Spinal cord (tissue), 10 donors: ENCODE results near the gene RAP1GDS1. TPM values are rescaled to one million over a fixed set of nuclear protein-coding genes. Genes with fewer than 3 reads are reported as not detected.
"Not testable (repeated sequence)": the region's sequence is repeated elsewhere in the genome, so short reads cannot be mapped to it uniquely, and the experiment has no call there.

Experiments used
- DNase-seq, 6 donors: peaks; one replicate each; pipeline versions ENCODE4 v3.0.0 to v3.0.0-alpha.2; 2013 to 2015; ENCODE audit warnings: low spot score in 6 of 6, low read depth in 4 of 6
- H3K27ac ChIP-seq: one replicate; pipeline ENCODE4 v1.5.1; 2013; ENCODE audit warnings: low read depth, low read length, control low read depth
- H3K27me3 ChIP-seq: one replicate; pipeline ENCODE4 v1.6.1; 2013; ENCODE audit warnings: low read length; ENCODE audit not compliant: control insufficient read depth, insufficient read depth
- H3K36me3 ChIP-seq: one replicate; pipeline ENCODE4 v1.6.1; 2013; ENCODE audit warnings: low read length; ENCODE audit not compliant: control insufficient read depth, insufficient read depth
- H3K4me1 ChIP-seq: one replicate; pipeline ENCODE4 v1.6.1; 2013; ENCODE audit warnings: low read length; ENCODE audit not compliant: control insufficient read depth, insufficient read depth
- H3K4me3 ChIP-seq: one replicate; pipeline ENCODE4 v1.5.1; 2013; ENCODE audit warnings: low read depth, low read length, control low read depth
- H3K9me3 ChIP-seq: one replicate; pipeline ENCODE4 v1.6.1; 2013; ENCODE audit warnings: low read length; ENCODE audit not compliant: control insufficient read depth, insufficient read depth
- WGBS: methylation state at CpG from one replicate; pipeline ENCODE4 v1.1.5; 2013; ENCODE audit warnings: missing lambda C conversion rate; ENCODE audit not compliant: insufficient coverage; 5-methylcytosine and 5-hydroxymethylcytosine counted together
- polyA plus RNA-seq, 2 donors: library from polyadenylated mRNA; unstranded; fragments of 120-200 nt; gene quantifications; one replicate each; pipeline ENCODE4 v1.2.1, GENCODE V29; 2013; ENCODE audit not compliant: insufficient read length in 2 of 2
- total RNA-seq, 2 donors: library from RNA; depleted of rRNA in 1 of 2; stranded (reverse); fragments of 120-200 nt in 1 of 2; fragments of >200 nt in 1 of 2; gene quantifications; one replicate each; pipeline versions ENCODE4 v1.2.3 to v1.2.4, GENCODE V29; 2013 to 2014
- donor health status: healthy.

The RAP1GDS1 gene
- total and polyA plus RNA-seq, 4 donors = 67.3 to 182 (median 105) TPM

GRCh38 chr4:98368000-98368399, 106.8 kb downstream of the RAP1GDS1 start:
- WGBS = no CpG with 5 or more reads among the region's 3 CpGs
- not testable (repeated sequence) for H3K36me3 ChIP-seq, H3K4me1 ChIP-seq, H3K4me3 ChIP-seq, H3K27me3 ChIP-seq, DNase-seq, H3K9me3 ChIP-seq, H3K27ac ChIP-seq

- WGBS = no CpG with 5 or more reads among the region's 3 CpGs
- H3K27me3 ChIP-seq = no peaks in the 10 kb centered on the region
- peaks cover 4% of the 10 kb centered on the region for H3K36me3 ChIP-seq
- no peak overlapping the region for H3K27ac ChIP-seq
- H3K9me3 ChIP-seq = peaks cover 7% of the 10 kb centered on the region
- DNase-seq = no peak
- H3K4me3 ChIP-seq = no peak overlapping the region
- no peaks in the 10 kb centered on the region for H3K4me1 ChIP-seq
These were observed 108.1 kb downstream of the RAP1GDS1 start for GRCh38 chr4:98369322-98369721.

DNA sequence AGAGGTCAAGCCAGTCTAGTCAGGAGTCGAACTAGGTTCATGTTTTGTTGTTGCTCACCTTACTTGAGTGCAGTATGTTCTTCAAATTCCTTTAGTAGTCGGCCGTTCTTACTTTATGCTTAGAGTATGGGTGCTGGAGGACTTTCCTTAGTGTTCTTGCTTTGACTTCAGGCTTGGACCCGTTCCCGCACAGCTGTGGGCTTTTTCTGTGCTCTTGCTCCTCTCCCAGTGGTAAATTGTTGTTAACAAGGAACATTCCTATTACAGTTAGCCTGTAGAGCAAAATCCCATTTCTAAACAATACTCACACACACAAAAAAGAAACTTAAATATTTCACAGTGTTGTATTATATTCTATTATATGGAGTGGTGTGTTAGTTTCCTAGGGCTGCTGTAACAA, 113.5 kb downstream of the RAP1GDS1 start:
- Histone ChIP-seq H3K4me1 (no peaks in the 10 kb centered on the region), H3K36me3 (no peaks in the 10 kb centered on the region), H3K4me3 (no peak overlapping the region), H3K27ac (no peak overlapping the region), H3K27me3 (no peaks in the 10 kb centered on the region), H3K9me3 (no peaks in the 10 kb centered on the region)
- no peak for DNase-seq
- no CpG with 5 or more reads among the region's 5 CpGs for WGBS

DNA sequence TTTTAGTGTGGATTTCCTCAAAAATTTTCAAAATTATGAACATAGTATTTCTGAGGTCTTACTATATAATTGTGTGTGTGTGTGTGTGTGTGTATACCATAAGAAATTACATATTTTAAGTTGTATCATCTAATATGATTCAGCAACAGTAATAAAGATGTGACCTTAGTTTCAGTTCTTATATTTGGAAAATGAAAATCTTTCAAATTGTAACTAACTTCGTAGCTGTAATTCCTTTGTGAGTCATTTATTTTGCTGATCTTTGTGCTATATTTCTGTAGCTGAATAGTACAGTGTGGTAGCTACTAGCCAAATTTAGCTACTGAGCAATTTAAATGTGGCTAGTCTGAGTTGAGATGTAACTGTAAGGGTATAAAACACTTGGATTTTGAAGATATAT, 116.4 kb downstream of the RAP1GDS1 start:
- 100% methylated on average over 1 of the region's 1 CpG for WGBS
- no peaks in the 10 kb centered on the region for H3K27me3 ChIP-seq
- no peaks in the 10 kb centered on the region for H3K36me3 ChIP-seq
- no peak overlapping the region for H3K27ac ChIP-seq
- no peaks in the 10 kb centered on the region for H3K9me3 ChIP-seq
- H3K4me1 ChIP-seq = no peaks in the 10 kb centered on the region
- no peak overlapping the region for H3K4me3 ChIP-seq
- no peak for DNase-seq

- Histone ChIP-seq H3K36me3 (no peaks in the 10 kb centered on the region), H3K4me3 (no peak overlapping the region), H3K4me1 (no peaks in the 10 kb centered on the region), H3K9me3 (no peaks in the 10 kb centered on the region), H3K27ac (no peak overlapping the region), H3K27me3 (no peaks in the 10 kb centered on the region)
- no CpG with 5 or more reads among the region's 2 CpGs for whole genome bisulfite sequencing
- no peak for DNase-seq
These were observed 120.1 kb downstream of the RAP1GDS1 start for GRCh38 chr4:98381306-98381705.

DNA sequence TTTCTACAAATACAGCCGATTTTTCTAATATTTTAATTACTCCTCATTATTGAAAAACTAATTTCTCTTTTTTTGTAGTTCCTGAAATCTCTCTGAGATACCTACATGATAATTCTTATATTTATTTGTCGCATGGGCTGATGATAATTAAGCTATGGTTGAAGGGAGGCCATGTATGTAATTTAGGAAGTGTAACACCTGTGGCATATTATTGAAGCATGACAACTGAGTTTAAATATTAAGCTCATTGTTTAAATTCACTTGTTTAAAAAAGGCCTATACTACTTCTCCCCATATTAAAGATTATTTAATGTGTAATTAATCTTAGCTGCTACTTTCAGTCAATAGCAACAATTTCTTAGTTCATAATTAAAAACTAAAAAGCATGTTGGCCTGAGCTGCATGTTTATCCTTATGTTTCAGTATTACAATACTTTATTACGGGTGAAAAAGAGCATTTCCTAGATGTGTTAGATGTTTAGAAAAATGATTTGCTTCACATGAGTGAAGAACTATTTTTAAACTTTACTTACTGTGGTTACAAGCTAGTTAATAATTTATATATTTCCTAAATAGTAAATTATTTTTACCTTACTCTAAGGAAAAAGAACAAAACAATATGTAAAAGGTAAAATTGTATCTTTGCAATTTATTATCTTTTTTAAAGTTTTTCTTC, 122.4 kb downstream of the RAP1GDS1 start:
- Histone ChIP-seq H3K27ac (no peak overlapping the region), H3K9me3 (no peaks in the 10 kb centered on the region), H3K4me1 (no peaks in the 10 kb centered on the region), H3K4me3 (no peak overlapping the region), H3K36me3 (no peaks in the 10 kb centered on the region), H3K27me3 (no peaks in the 10 kb centered on the region)
- WGBS = no CpG with 5 or more reads among the region's 3 CpGs
- no peak for DNase-seq

GRCh38 chr4:98385831-98386230, 124.6 kb downstream of the RAP1GDS1 start:
- Histone ChIP-seq H3K4me1 (no peaks in the 10 kb centered on the region), H3K9me3 (no peaks in the 10 kb centered on the region), H3K27ac (no peak overlapping the region), H3K4me3 (no peak overlapping the region), H3K36me3 (no peaks in the 10 kb centered on the region), H3K27me3 (no peaks in the 10 kb centered on the region)
- no peak for DNase-seq
- no CpG with 5 or more reads among the region's 2 CpGs for WGBS

DNA sequence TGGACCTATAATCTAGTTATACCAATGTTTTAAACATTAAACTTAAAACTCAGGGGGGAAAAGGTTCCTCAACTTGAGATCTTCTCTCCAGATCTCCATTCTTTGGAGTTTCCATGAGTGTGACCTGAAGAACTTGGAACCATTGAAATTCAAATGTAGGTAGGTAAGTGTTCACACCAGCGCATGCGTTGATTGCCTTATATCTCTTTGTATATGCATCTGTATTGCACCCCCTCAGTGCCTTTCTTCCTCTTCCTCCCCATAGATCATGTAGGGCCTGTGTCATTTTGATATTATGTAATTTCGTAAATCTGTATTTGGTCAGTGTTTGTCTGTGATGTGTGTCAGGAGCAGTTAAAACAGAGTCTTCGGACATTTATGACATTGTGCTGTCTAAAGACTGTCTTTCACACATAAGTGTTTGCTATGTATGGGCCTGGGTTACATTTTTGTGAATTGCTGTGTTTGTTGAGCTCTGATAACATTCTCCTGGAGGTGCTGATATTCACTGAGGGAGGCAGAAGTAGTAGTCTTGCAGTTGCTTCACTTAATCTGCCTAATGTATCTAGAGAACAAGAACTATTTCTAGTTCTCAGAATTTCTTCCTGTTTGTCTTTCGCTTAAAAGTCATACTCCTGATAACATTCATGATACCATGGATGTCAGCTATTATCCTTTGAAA, 126.3 kb downstream of the RAP1GDS1 start:
- no peak overlapping the region for H3K27ac ChIP-seq

DNA sequence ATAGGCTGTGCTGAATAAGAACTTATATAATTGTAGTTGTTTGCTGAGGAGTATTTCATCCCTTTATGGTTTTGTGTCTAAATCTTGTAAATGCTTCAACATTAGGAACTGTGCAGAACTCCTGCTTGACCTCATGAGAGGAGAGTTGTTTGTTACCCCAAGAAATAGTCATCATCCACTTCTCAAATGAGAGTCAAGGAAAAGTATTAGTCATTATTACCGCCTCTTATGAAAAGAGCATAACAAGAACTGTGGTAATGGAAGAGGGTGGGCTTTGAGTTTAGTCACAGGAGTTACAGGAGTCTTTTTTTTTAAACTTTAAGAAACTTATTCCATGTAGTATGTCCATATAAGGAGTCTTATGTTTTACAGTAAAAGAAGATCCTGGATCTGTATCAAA, 132.9 kb downstream of the RAP1GDS1 start:
- Histone ChIP-seq H3K4me3 (no peak overlapping the region), H3K27me3 (no peaks in the 10 kb centered on the region), H3K27ac (no peak overlapping the region), H3K4me1 (no peaks in the 10 kb centered on the region), H3K9me3 (no peaks in the 10 kb centered on the region), H3K36me3 (no peaks in the 10 kb centered on the region)
- no peak for DNase-seq
- no CpG with 5 or more reads among the region's 1 CpG for WGBS

More for the DNA sequence above, 126.3 kb downstream of the RAP1GDS1 start:
- Histone ChIP-seq H3K9me3 (no peaks in the 10 kb centered on the region), H3K4me1 (no peaks in the 10 kb centered on the region), H3K36me3 (no peaks in the 10 kb centered on the region), H3K4me3 (no peak overlapping the region), H3K27me3 (no peaks in the 10 kb centered on the region)
- WGBS = 100% methylated on average over 1 of the region's 5 CpGs
- DNase-seq = no peak

- Histone ChIP-seq H3K4me1 (no peaks in the 10 kb centered on the region), H3K27ac (no peak overlapping the region), H3K9me3 (no peaks in the 10 kb centered on the region), H3K27me3 (no peaks in the 10 kb centered on the region), H3K4me3 (no peak overlapping the region), H3K36me3 (no peaks in the 10 kb centered on the region)
- no peak for DNase-seq
- WGBS = 100% methylated on average over 1 of the region's 1 CpG
These were observed 138.7 kb downstream of the RAP1GDS1 start for GRCh38 chr4:98399915-98400314.
